Right lobe of liver (tissue), 6 donors: ENCODE data around the gene EEF1A1. TPM values are rescaled to one million over a fixed set of nuclear protein-coding genes. Genes with fewer than 3 reads are reported as not detected.

ENCODE experiments used
- ATAC-seq, 4 donors: fragments of 200-7000 bp; cut with Tn5 transposase; one replicate each; pipeline ENCODE4 v1.9.1; 2020; ENCODE audit warnings: mild to moderate bottlenecking in 4 of 4, moderate library complexity in 4 of 4
- DNase-seq, 3 donors: peaks; one replicate each; pipeline ENCODE4 v3.0.0-alpha.2; 2020
- H3K27ac ChIP-seq, 3 donors: fragments of 200-600 bp; one replicate each; pipeline ENCODE4 v1.8.0; 2022
- H3K27me3 ChIP-seq, 2 donors: fragments of 200-600 bp; one replicate each; pipeline ENCODE4 v1.8.0; 2022
- H3K36me3 ChIP-seq, 4 donors: fragments of 200-600 bp; sonication (generic) in 1 of 4; one replicate each; pipeline versions ENCODE4 v1.5.1 to v1.8.0; 2017 to 2022; ENCODE audit warnings: control low read depth in 1 of 4
- H3K4me1 ChIP-seq, 4 donors: fragments of 200-600 bp; sonication (generic) in 1 of 4; one replicate each; pipeline versions ENCODE4 v1.5.1 to v1.8.0; 2017 to 2022; ENCODE audit warnings: control low read depth in 1 of 4
- H3K4me3 ChIP-seq, 3 donors: fragments of 200-600 bp; one replicate each; pipeline ENCODE4 v1.8.0; 2022
- H3K9me3 ChIP-seq, 4 donors: fragments of 200-600 bp; sonication (generic) in 1 of 4; one replicate each; pipeline versions ENCODE4 v1.5.1 to v1.8.0; 2017 to 2022; ENCODE audit warnings: control low read depth in 1 of 4
- CTCF ChIP-seq, 4 donors: fragments of 200-600 bp in 3 of 4; fragments of 450-650 bp in 1 of 4; IDR thresholded peaks; one replicate each; pipeline versions ENCODE4 v1.5.1 to v1.8.0; 2016 to 2022; ENCODE audit warnings: antibody characterized with exemption in 4 of 4, mild to moderate bottlenecking in 2 of 4
- POLR2A ChIP-seq: fragments of 450-650 bp; IDR thresholded peaks from one replicate; pipeline ENCODE4 v1.6.1; 2017; ENCODE audit warnings: antibody characterized with exemption, mild to moderate bottlenecking
- WGBS: methylation state at CpG from one replicate; pipeline ENCODE4 v1.1.6; 2018; ENCODE audit warnings: low coverage, low lambda C conversion rate; ENCODE audit not compliant: insufficient coverage; ENCODE audit errors: missing lambda C conversion rate; 5-methylcytosine and 5-hydroxymethylcytosine counted together
- intact Hi-C, 2 donors: fragments of 100-400 bp; cut with DNase I; formaldehyde crosslinking; loops; one replicate each; pipeline versions ENCODE4 v1.11.2 to v1.14.1; 2022
- total RNA-seq, 6 experiments: library from RNA; depleted of rRNA in 2 of 6; stranded (reverse); fragments of >200 nt in 2 of 6; fragmentation: NEBNext Ultra II Directional in 3 of 6; extraction: Animal tissue kit (Norgen Biotek cat#: 25700) in 3 of 6; gene quantifications; one replicate each; pipeline versions ENCODE4 v1.1.0 to v1.2.4, GENCODE V29; 2016 to 2023
- donor health status: DM: no; HTN: yes; CAD: no.
- donor health status: DM: no; HTN: no; CAD: no.
- donor health status: DM: no; HTN: no; CAD: no.
- donor health status: DM: no; HTN: yes; CAD: no.
- donor health status: DM: no; HTN: yes; CAD: no.

EEF1A1 gene
- total RNA-seq, 6 experiments from 2014 or later: 2,452 to 4,356 (median 3,217) TPM

- TF ChIP-seq CTCF (IDR thresholded peaks at IDR 0.05) (no peak), POLR2A (no peak)
- Histone ChIP-seq H3K27me3 (no peaks in the 10 kb centered on the region), H3K36me3 (no peaks in the 10 kb centered on the region), H3K4me3 (no peak overlapping the region), H3K9me3 (no peaks in the 10 kb centered on the region), H3K4me1 (peaks cover 0 to 11% (median 4%) of the 10 kb centered on the region in 4 donors), H3K27ac (no peak overlapping the region)
- DNase-seq (no peak), ATAC-seq (no peak)
- WGBS: 79% methylated on average over 5 of the region's 10 CpGs
- intact Hi-C loops: no loop called here
These were observed 17.4 kb upstream of the EEF1A1 start for GRCh38 chr6:73538116-73538779.

- WGBS: 48% methylated on average over 3 of the region's 3 CpGs
- intact Hi-C loops: no loop called here
These were observed 16.8 kb upstream of the EEF1A1 start for GRCh38 chr6:73537677-73538076.

DNA sequence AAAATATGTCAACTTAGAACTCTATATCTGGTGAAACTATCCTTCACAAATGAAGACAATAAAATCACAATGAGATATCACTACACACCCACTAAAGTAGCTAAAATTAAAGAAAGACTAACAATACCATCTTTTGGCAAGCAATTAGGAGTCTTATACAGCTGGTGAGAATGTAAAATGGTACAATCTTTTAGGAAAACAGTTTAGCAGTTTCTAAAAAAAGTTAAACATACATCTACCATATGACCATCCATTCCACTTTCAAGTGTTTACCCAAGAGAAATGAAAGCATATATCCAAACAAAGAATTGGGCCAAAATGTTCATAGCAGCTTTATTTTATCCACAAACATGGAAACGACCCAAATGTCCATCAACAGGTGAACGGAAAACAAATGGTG lies 13.8 kb upstream of the EEF1A1 start:
- Histone ChIP-seq H3K36me3 (no peaks in the 10 kb centered on the region), H3K4me3 (no peak overlapping the region), H3K9me3 (peaks cover 0 to under 1% (median 0%) of the 10 kb centered on the region in 4 donors), H3K4me1 (peaks cover 0 to 8% (median 3%) of the 10 kb centered on the region in 4 donors), H3K27me3 (no peaks in the 10 kb centered on the region), H3K27ac (no peak overlapping the region)
- 79% methylated on average over 2 of the region's 2 CpGs for WGBS
- no peak for ATAC-seq
- TF ChIP-seq CTCF (IDR thresholded peaks at IDR 0.05) (no peak), POLR2A (no peak)
- DNase-seq: no peak
- intact Hi-C loops: no loop called here

More at GRCh38 chr6:73537677-73538076, 16.8 kb upstream of the EEF1A1 start:
- no peak overlapping the region for H3K4me3 ChIP-seq
- no peaks in the 10 kb centered on the region for H3K9me3 ChIP-seq
- no peak overlapping the region for H3K27ac ChIP-seq
- ATAC-seq (peak; percentile 66 to 88 (median 72)), DNase-seq (no peak)
- no peak for TF ChIP-seq CTCF (IDR thresholded peaks at IDR 0.05)
- no peak for TF ChIP-seq POLR2A
- no peaks in the 10 kb centered on the region for H3K36me3 ChIP-seq
- H3K4me1 ChIP-seq: peaks cover 0 to 8% (median 3%) of the 10 kb centered on the region in 4 donors
- no peaks in the 10 kb centered on the region for H3K27me3 ChIP-seq

DNA sequence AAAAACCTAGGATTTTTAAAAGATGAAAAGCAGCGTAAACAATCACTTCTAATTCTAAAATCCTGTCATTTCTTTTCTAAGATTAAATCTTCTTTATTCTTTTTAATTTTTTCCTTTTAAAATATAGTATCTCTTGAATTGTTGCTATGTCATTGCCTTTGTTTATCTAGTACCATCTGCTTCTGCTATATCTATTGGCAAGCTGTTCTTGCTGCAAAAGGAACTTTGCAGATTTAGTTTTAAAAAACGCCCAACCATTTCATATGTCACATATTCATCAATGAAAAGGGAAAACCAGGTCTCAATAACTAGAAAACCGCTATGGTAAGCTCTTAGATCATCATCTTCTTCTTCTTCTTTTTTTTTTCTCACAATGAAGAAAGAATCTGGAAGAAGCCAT lies 11.5 kb upstream of the EEF1A1 start:
- ATAC-seq: no peak
- H3K9me3 ChIP-seq: peaks cover 0 to 3% (median 0%) of the 10 kb centered on the region in 4 donors
- no peak for TF ChIP-seq CTCF (IDR thresholded peaks at IDR 0.05)
- TF ChIP-seq POLR2A: no peak
- WGBS: 83% methylated on average over 3 of the region's 3 CpGs
- peaks cover 0 to under 1% (median 0%) of the 10 kb centered on the region in 4 donors for H3K4me1 ChIP-seq
- H3K4me3 ChIP-seq: no peak overlapping the region
- no peaks in the 10 kb centered on the region for H3K36me3 ChIP-seq
- DNase-seq: no peak
- no peaks in the 10 kb centered on the region for H3K27me3 ChIP-seq
- H3K27ac ChIP-seq: no peak overlapping the region
- intact Hi-C loops: no loop called here
